HG03196 (cell line): ENCODE results near the gene AGRP.
"Not testable (repeated sequence)": the region's sequence is repeated elsewhere in the genome, so short reads cannot be mapped to it uniquely, and the experiment has no call there.

Experiments used
- ATAC-seq: cut with Tn5 transposase; IDR thresholded peaks from one replicate; pipeline ENCODE4 v1.9.1; 2021; ENCODE audit not compliant: unreplicated experiment

The AGRP gene

DNA sequence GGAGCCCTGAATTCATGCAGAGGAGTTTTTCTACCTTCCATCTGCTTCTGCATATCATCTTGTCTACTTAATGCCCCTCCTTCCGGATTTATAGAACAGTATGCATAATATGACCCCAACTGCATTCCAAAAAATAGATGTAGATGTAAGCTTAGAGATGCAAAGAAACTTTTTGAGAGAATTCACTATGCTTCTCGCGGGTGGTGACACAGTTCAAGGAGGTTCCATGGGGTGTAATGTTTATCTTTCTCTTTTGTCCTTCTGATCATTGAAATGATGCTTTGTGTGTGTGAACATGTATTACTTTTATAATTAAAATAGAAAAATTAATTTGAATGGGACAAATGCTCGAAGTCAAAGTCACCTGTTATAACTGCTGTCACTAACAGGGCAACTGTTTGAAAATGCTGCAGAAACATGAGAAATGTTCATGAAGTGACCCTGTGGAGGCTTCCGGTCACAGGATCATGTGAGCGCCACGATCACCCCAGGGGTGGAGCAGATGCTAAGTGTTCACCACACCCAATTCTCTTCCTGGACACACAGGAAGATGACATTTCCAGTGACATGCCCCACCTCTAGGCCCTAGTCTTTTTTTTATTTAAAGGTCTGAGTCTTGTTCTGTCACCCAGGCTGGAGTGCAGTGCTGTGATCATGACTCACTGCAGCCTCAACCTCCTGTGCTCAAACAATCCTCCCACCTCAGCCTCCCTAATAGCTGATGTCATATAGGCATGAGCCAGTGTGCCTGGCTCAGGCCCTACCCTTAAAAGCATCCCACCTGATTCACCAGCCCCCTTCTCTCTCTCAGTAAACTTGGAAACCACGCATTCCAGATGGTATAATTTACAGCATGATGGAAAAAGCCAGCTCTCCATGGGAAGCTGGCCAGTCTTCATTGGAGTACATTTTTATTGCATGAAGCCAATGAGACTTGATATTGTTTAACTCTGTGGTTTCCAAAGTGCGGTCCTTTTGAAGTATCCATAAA, 21.0 kb upstream of the AGRP start:
- ATAC-seq = peak; percentile 69

DNA sequence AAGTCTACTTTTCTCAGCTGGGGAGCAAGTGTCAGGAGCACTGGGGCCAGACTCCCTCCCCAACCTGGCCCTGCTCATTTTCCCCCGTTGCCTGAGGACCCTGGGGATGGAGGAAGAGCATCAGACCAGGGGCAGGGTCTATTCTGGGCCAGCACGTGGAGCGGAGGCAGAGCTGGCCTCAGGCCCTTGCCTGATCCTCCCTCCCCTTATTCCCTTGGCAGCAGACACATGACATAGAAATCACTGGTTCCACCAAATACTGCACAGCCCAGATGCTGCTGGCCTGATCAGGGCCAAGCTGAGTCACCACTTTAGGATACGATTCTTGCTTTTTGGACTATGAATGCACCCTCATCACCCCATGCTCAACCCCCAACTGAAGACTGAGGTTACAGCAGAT, 15.8 kb upstream of the AGRP start:
- ATAC-seq = no peak

DNA sequence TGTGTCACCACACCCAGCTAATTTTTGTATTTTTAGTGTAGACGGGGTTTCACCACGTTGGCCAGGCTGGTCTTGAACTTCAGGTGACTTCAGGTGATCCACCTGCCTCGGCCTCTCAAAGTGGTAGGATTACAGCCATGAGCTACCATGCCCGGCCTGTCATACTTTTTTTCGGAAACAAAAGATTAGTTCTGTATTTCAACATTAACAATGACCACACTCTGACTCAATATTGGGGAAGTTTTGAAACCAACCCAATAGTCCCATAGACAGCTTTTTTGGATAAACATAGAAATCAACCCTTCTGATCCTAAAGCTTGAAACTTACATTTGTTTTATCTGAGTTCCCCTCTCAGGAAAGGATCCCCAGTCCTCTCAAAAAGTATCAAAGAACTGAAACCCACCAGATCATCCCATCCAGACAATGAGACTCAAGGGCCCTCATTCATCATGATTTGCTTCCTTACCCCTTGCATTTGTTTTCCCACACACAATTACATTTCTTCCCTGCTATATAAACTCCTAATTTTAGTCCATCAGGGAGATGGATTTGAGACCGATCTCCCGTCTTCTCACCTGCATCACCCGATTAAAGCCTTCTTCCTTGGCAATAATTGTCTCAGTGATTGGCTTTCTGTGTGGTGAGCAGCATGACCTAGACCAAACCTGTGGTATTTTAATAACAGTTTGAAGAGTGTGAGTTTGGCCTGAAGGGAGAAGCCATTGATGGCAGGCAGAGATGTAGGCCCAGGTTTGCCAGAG, 7.2 kb upstream of the AGRP start:
- ATAC-seq = no peak

DNA sequence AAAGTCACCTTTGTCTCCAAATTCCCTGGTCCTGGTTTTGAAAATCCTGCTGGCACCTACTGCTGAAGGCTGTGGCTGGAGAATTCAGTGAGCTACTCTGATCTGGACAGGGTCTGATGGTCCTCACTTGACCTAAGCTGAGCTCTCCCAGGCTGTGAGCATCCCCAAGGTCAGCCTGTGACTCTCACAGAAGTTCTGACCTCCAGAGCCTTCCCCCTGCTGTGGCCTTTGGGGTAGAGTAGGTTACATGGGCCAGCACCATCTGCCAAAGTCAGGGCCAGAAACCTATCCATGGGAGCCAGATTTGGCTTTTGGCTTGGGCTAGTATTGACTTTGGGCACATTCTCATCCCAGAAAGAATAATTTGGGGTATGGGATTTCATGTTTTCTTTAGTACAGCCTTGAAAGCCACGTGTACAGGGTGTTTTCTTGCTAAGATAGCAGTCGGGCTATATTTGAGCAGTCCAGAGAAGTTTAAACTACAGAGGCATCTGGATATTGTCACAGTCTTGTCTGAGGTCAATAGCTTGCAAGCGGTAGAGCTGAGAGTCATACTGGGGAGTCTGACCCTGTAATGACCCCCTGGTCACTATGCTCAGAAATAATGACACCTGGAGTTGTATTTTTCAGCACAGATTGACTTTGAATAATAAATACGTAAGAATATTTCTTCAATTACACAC, 6.2 kb upstream of the AGRP start:
- ATAC-seq = no peak

DNA sequence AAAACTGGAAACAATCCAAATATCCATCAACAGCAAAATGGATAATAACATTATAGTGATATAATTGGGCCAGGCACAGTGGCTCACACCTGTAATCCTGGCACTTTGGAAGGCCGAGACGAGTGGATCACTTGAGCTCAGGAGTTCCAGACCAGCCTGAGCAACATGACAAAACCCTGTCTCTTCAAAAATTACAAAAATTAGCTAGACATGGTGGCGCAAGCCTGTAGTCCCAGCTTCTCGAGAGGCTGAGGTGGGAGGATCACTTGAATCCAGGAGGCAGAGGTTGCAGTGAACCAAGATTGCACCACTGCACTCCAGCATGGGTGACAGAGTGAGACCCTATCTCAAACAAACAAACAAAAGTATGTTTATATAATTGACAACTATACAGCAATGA, 4.2 kb upstream of the AGRP start:
- ATAC-seq = not testable (repeated sequence)

DNA sequence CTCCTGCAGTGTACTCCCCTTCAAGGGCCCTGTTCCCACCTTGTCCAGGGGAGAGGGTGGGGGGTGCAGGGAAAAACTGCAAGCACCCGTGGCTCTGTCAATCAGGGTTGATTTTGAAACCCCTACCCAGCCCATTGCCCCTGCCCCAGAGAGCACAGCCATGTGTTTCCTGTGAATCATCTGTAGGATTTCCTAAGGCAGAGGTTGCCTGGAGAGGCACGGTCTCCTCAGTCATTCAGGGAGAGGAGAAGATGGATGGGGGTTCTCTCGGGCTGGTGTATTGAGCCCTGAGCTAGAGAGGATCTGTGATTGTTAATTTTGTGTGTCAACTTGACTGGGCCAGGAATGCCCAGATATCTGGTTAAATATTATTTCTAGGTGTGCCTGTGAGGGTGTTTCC, 3.5 kb upstream of the AGRP start:
- no peak for ATAC-seq

DNA sequence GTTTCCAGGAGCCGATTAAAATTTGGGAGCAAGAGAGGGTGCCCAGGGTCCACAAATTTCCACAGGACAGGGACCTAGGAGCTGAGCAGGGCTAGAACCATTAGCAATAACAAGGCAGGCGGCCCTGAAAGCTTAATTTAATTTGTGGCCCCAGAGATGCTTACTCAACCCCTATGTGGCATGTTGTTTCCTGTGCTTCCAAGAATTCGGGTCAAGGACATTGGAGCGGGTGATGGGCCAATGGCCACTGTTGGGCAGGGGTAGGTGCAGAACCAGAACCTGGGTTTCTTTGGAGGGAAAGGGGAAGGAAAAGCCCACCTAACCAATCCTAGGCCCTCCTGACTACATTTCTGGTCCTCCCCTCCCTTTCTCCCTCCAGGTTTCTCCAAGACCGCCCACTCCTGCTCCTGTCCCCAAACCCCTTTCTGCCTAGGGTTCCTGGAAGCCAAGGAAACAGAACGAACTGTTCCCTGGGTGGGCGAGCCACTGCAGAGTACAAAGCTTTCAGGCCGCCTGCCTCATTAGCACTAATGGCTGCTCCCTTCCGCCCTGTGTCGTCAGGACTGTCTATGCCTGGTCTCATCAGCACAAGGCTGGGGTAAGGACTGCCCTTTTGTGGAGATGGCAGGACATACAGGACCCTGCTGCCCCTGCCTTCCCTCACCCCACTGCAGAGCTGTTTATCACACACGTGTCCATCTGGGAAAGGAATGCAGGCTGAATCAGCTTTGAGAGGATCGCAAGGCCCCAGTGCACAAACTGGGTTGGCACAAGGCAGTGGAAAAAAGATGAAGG, 581 bp upstream of the AGRP start:
- ATAC-seq = no peak

DNA sequence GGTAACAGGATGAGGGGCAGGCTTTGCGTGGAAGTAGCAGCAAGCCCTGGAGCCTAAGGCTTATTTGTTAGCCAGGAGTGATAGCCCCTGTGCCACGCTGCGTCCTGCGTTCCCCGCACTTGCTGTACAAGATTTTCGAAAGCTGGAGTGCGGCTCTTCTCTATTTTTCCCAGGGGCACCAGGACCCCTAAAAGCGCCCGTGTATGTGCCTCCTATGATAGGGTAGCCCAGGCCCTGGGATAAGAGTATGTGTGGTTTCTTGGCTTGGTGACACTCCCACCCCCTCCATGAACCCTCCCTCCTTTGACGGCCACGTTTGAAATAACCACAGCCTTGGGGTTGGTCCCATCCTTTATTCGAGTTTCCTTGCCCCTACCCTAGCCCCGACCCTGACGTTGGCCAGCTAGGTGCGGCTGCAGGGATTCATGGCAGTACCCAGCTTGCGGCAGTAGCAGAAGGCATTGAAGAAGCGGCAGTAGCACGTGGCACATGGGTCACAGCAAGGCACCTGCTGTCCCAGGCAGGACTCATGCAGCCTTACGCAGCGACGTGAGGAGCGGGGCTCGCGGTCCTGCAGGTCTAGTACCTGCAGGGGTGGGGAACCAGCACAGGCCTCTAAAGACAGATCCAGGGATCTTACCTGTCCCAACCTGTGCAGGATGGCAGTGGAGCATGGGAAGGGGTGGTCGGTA, 968 bp downstream of the AGRP start:
- ATAC-seq = no peak

DNA sequence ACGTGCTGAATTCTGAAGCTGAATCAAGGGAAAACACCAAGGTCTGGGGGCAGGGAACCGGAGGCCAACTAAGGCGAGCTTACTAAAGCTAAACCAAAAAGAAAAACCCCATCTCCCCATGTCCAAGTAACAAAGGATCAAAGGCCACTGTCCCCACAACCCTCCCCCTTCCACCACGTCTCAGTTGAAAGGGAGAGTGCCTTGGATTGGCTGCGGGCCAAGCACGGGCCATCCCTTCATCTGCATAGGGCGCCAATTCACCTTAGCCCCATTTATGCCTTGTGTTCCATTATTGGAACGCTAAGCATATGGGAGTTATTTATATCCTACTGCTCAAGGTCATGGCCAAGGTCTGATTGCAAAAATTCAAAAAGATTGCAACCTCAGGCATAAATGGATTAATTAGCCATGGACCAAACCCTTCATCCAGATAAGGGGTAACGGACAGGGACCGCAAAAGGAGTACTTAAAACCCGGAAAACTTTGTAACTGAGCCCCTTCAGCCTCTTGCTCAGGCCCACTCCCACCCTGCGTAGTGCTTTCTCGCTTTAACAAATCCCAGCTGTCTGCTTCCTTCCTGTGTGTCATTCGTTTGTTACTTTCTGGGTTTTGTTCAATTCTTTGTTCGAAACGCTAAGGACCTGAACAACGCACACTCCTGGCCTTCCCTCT, 1.6 kb downstream of the AGRP start:
- ATAC-seq = no peak

DNA sequence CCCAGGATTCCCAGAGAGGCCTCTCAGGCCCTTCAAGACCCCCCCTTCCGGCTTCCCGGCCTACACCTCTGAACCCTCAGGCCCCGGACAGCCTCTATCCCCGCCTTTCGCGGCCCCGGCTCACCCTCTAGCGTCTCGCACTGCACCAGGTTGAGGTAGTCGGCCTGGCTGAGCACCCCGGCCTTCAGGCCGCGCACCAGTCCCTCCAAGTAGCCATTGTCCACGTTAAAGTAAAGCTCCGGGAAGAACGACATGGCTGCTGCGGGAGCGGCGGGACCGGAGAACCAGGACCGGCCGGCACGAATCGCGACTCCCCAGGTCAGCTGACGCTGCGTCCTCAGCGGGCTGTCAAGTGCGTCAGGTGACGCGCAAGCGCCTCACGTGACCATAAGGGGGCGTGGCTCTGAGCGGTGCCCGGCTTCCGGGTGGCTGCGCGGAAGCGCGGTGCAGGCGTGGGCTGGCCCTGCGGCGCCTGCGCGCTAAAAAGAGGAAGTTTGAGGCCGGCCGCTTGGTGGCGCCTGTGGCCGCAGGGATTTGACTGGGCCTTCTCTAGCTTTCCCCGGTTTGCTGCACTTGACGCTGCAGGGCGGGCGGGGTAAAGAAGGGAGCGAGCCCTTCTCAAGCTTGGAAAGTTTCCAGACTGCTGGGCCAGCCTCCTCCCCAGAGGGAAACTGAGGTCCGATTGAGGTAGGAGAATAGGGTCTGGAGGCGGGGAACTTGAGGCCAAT, 2.4 kb downstream of the AGRP start, which contains the start of gene ATP6V0D1:
ATP6V0D1 (minus strand) TSS at position 325 of the 728 bp plus-strand sequence; CDS start at position 254, 71 bp downstream.
- peak; percentile 93 for ATAC-seq

DNA sequence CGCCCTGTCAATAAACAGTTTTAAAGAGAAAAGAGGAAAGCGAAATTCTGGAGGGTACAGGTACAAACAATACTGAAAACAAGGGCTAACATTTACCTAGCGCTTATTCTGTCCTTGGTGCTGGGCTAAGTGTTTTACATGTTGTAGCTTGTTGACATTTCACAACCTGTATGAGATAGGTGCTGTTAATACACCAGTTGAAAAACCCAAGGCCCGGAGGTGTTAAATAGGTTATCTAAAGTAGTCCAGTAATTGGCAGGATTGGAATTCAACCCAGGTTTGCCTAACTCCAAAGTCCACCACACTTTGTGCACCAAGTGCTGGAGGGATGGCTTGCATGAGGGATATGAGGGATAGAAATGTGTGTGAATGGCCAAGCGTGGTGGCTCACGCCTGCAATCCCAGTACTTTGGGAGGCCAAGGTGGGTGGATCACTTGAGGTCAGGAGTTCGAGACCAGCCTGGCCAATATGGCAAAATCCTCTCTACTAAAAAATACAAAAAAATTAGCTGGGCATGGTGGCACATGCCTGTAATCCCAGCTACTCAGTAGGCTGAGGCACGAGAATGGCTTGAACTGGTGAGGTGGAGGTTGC, 5.3 kb downstream of the AGRP start:
- no peak for ATAC-seq

DNA sequence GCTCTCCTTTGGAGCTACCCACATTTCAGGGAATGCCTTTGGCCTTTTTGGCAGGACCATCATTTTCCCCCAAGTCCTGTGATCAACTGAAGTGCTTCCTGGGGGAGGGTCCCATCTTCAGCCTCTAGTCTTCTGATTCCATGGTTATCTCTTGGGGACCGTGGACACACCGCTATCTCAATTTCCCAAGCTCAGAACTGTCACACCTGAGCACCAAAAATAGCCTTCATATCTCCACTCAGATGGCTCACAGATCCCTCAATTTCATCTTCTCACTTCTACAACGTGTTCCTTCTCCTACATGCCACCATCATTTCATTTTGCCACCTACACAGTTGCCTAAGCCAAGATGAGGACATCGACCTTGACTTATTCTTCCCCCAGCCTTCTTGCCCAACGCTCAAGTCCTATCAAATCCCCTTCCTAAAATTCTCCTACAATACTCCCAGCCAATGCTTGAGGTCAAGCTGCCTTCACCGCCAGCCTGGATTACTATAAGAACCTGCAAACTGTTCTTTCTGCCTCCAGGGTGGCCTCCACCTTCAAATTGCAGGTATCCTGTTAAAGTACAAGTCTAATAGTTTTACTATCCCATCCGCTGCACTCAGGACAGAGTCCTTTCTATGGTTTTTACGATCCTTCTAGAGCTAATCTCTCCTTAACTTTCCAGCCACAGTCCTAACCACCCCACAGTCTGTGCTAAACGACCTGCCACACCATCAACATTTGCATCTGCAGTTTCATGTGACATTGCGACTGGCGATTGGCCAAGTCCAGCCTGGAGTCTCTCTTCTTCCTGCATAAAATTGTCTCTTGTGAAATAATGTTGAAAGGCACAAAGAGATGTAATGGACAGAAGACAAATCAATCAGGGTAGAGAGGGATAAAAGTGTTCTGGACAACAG, 8.5 kb downstream of the AGRP start:
- no peak for ATAC-seq

DNA sequence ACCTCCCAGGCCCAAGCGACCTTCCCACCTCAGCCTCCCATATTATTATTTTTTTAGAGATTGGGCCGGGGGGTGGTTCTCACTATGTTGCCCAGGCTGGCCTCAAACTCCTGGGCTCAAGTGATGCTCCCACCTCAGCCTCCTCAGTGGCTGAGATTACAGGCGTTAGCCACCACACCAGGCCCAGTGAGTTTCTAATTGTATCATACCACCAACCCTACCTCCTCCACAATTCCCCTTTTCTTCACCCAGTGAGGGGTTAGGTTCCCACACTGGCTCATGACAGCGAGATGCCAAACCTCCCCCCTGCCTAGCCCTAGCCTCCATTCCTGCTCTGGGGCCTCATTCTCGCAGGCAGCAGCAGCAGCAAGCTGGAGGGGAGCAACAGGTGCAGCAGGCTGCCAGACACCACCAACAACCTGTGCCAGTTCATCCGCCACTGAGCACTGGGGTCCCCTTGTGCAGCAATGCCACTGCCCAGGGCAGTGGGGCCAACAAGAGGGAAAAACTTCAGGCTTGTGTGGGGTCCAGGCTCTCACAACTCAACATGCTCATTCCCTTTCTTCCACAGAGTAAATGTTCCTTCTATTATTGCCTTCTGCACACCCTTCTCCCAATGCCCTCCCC, 11.5 kb downstream of the AGRP start:
- ATAC-seq = no peak

DNA sequence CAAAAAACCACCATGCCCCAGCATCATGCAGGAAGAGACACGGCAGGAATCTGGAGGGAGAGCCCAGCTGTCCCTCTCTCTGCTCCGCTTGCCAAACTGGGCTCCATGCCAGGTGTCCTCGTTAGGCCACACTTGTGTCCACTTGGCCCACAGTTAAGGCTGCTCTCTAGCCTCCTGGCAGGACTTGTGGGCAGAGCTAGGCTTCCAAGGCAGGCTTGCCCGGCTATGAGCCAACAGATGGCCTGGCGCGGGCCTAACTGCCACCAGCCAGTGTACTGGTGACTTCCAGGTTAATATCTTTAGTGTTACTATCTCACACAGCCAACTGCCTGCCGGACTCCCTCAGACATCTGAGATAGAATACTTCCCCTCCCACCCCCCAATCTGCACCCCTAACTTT, 13.0 kb downstream of the AGRP start:
- ATAC-seq = no peak

DNA sequence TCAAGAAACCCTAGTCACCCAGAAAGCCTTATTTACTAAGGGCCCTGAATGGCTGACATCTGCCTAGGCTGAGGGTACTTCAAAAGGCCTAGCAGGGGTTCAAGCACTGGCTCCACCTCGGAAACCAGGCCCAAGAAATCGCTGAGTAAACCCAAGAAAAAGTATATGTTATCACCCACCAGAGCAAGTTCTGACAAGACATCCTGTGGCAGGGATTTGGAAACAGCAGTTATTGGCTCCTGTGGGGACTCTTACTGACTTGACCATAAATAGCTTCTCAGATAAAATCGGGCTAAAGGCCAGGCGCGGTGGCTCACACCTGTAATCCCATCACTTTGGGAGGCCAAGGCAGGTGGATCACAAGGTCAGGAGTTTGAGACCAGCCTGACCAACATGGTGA, 14.6 kb downstream of the AGRP start:
- ATAC-seq = no peak

DNA sequence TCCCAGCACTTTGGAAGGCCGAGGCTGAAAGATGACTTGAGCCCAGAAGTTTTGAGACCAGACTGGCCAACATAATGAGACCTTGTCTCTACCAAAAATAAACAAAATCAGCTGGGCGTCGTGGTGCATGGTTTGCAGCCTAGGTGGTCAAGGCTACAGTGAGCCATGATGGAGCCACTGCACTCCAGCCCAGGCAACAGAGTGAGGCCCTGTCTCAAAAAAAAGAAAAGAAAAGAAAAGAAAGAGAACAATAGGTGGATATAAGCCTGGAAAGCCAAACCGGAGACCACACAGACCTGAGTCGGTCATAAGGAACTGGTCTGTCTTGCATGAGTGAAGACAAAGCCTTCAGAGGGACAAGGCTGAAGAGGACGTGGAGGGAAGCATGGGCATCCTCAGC, 16.8 kb downstream of the AGRP start:
- no peak for ATAC-seq

DNA sequence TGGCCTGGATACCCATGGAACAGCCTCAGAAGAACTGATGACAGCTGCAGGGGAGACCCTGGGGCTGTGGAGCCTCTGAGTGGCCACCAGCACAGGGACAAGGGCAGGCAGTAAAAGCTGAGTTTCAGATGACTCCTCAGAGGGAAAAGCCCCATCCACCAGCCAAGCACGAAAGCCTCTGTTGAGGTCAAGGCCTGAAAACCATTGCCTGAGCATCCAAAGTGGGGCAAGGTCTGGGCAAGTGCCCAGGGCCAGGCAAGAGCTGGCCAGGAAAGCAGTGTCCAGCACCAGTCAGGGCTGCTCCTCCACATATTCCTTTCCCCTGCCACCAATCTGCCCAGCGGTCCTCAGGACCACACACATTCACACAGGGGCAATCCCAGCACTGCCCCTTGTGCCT, 18.8 kb downstream of the AGRP start:
- no peak for ATAC-seq
